GM12878 (cell line): ENCODE measurements around the gene NDC80. TPM values are rescaled to one million over a fixed set of nuclear protein-coding genes. Genes with fewer than 3 reads are reported as not detected.
"Not testable (repeated sequence)": the region's sequence is repeated elsewhere in the genome, so short reads cannot be mapped to it uniquely, and the experiment has no call there.

ENCODE experiments used
- ATAC-seq: fragments of 200-7000 bp; cut with Tn5 transposase; 3 replicates; pipeline ENCODE4 v1.9.1; 2020; ENCODE audit warnings: mild to moderate bottlenecking, moderate library complexity
- BruUV-seq: library from RNA; stranded (reverse); fragments of 400-500 nt; replicated peaks from 2 replicates; lab custom pipeline; 2021; lab: Mats Ljungman, UMichigan
- CTCF ChIA-PET: fragments of 300-600 bp; sonication (Branson Sonifier 250); formaldehyde crosslinking; extraction: SDS; loops from one replicate; lab custom pipeline; 2021; ENCODE audit warnings: inconsistent platforms; lab: Yijun Ruan, JAX
- POLR2A ChIA-PET: fragments of 350-600 bp; formaldehyde crosslinking; extraction: SDS; loops from one replicate; lab custom pipeline; 2021; ENCODE audit warnings: inconsistent platforms; lab: Charles Lee
- RAD21 ChIA-PET: fragments of 300-600 bp; sonication (Branson Sonifier 250); formaldehyde crosslinking; loops from one replicate; lab custom pipeline; 2023; ENCODE audit warnings: antibody characterized with exemption; ENCODE audit not compliant: unreplicated experiment; lab: Charles Lee
- SMC1A ChIA-PET: fragments of 300-600 bp; sonication (Branson Sonifier 250); formaldehyde crosslinking; loops from one replicate; lab custom pipeline; 2023; ENCODE audit not compliant: unreplicated experiment, uncharacterized antibody; lab: Charles Lee
- DNase-seq: peaks from one replicate; pipeline ENCODE4 v3.0.0-alpha.2; 2011; ENCODE audit warnings: low read depth, low spot score
- FAIRE-seq: peaks from 3 replicates; lab custom pipeline; 2011; peaks lifted over from hg19 to GRCh38; lab: Jason Lieb, UNC
- H2AFZ ChIP-seq: 2 replicates; pipeline ENCODE4 v1.6.0; 2011; ENCODE audit warnings: low read depth, low read length, control low read depth; ENCODE audit not compliant: control insufficient read depth
- H3K27ac ChIP-seq: 2 replicates; pipeline ENCODE4 v1.5.1; 2011; ENCODE audit warnings: control low read depth; ENCODE audit not compliant: control insufficient read depth, insufficient read depth
- H3K27me3 ChIP-seq, 2 experiments: replicated peaks in 1 of 2; 2 replicates each; pipeline versions ENCODE4 v1.6.0 to v1.6.1; 2011; ENCODE audit warnings: low read length in 1 of 2; ENCODE audit not compliant: control insufficient read depth in 2 of 2, insufficient read depth in 2 of 2
- H3K36me3 ChIP-seq, 2 experiments: 2 replicates each; pipeline ENCODE4 v1.5.1; 2011; ENCODE audit warnings: low read length in 1 of 2; ENCODE audit not compliant: control insufficient read depth in 2 of 2, insufficient read depth in 2 of 2
- H3K4me1 ChIP-seq: 2 replicates; pipeline ENCODE4 v1.6.1; 2011; ENCODE audit warnings: mild to moderate bottlenecking, low read length, moderate library complexity, mixed read lengths; ENCODE audit not compliant: control insufficient read depth, insufficient read depth
- H3K4me2 ChIP-seq: 2 replicates; pipeline ENCODE4 v1.6.0; 2011; ENCODE audit warnings: control low read depth; ENCODE audit not compliant: control insufficient read depth, insufficient read depth
- H3K4me3 ChIP-seq: fragments of 200-600 bp; sonication (generic); 2 replicates; pipeline ENCODE4 v1.5.1; 2016
- H3K79me2 ChIP-seq: 2 replicates; pipeline ENCODE4 v1.6.0; 2011; ENCODE audit warnings: low read length; ENCODE audit not compliant: control insufficient read depth, insufficient read depth
- H3K9ac ChIP-seq: 2 replicates; pipeline ENCODE4 v1.8.0; 2011; ENCODE audit warnings: low read length, control low read depth, mixed read lengths; ENCODE audit not compliant: control insufficient read depth, insufficient read depth
- H3K9me3 ChIP-seq: replicated peaks from 3 replicates; pipeline ENCODE4 v1.5.1; 2011; ENCODE audit warnings: mild to moderate bottlenecking, low read length; ENCODE audit not compliant: control insufficient read depth, insufficient read depth
- H4K20me1 ChIP-seq: 2 replicates; pipeline ENCODE4 v1.6.0; 2011; ENCODE audit not compliant: control insufficient read depth, insufficient read depth
- ATF7 ChIP-seq: fragments of 450-650 bp; IDR thresholded peaks from 2 replicates; pipeline ENCODE4 v1.6.1; 2016; ENCODE audit warnings: low read depth, mild to moderate bottlenecking
- GABPA ChIP-seq: IDR thresholded peaks from 2 replicates; pipeline ENCODE4 v1.6.1; 2014; ENCODE audit warnings: antibody characterized with exemption, low read depth, mild to moderate bottlenecking, inconsistent platforms
- RELB ChIP-seq: fragments of 450-650 bp; IDR thresholded peaks from 2 replicates; pipeline ENCODE4 v1.6.1; 2017; ENCODE audit warnings: low read depth, mild to moderate bottlenecking, moderate library complexity
- WGBS: methylation state at CpG from one replicate; pipeline ENCODE4 v1.1.6; 2016; ENCODE audit warnings: low lambda C conversion rate; ENCODE audit not compliant: insufficient replicate concordance, insufficient coverage; ENCODE audit errors: missing lambda C conversion rate; 5-methylcytosine and 5-hydroxymethylcytosine counted together
- in situ Hi-C: fragments of 300-500 bp; cut with MboI; formaldehyde crosslinking; loops from 9 replicates; pipeline ENCODE4 v1.14.3; 2018; ENCODE audit warnings: mixed read lengths
- intact Hi-C: fragments of 100-400 bp; cut with micrococcal nuclease; formaldehyde crosslinking; loops from one replicate; pipeline ENCODE4 v1.14.2; 2022; ENCODE audit not compliant: unreplicated experiment
- polyA plus RNA-seq, 11 experiments: library from polyadenylated mRNA; depleted of rRNA in 4 of 11; unstranded in 6 of 11; stranded (reverse) in 5 of 11; fragments of >200 nt; fragmentation: Nextera tagmentation in 4 of 11; fragmentation: Illumina TruSeq in 1 of 11; extraction: Ambion mirVana in 4 of 11; extraction: Trizol in 1 of 11; gene quantifications; 1 replicate in 1 of 11; 2 replicates in 10 of 11; pipeline versions ENCODE4 v1.2.1 to v1.2.3, GENCODE V29; 2011 to 2016; ENCODE audit warnings: inconsistent platforms in 2 of 11, missing spikeins in 2 of 11, low read depth in 1 of 11
- total RNA-seq, 4 experiments: library from RNA; depleted of rRNA in 3 of 4; stranded (reverse); fragments of >200 nt in 3 of 4; fragmentation: Illumina TruSeq in 1 of 4; extraction: Trizol in 1 of 4; gene quantifications; 2 replicates each; pipeline versions ENCODE4 v1.2.1 to v1.2.3, GENCODE V29; 2013 to 2021

NDC80 gene
- total and polyA plus RNA-seq, 10 of the 15 experiments (the other 5 are each of a cell fraction or from before 2014, with no cell fraction given) = 36.5 to 80.8 (median 54.7) TPM

DNA sequence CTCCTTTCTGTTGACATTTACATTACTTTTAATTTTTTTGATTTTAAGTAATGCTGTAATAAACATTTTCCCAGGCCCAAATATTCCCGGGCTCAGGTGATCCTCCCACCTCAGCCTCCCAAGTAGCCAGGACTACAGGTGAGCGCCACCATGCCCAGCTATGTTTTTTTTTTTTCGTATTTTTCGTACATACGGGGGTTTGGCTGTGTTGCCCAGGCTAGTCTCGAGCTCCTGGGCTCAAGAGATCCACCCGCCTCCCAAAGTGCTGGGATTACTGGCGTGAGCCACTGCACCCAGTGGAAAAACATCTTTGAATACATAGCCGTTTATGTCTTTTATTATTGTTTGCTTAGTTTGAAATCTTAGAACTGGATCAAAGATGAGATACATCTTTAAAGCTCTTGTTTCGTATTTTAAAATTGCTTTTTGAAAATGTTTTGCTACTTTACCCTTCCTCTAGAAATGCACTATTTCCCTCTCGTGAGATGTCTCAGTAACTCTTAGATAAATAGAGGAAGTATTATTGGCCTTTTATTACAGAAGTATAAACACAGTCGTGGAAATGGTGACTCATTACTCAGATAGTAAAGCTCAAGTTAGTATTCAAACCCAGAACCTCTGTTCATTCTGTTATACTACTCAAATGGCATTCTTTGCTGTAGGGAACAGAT is 86.6 kb downstream of the NDC80 start:
- H3K27ac ChIP-seq = peak overlapping the region; percentile 89
- no TSS peak for BruUV-seq
- H4K20me1 ChIP-seq = no peaks in the 10 kb centered on the region; the same call in 1 of the 2 replicates

GRCh38 chr18:2660849-2661248 is 89.5 kb downstream of the NDC80 start:
- ATAC-seq, H3K4me2 ChIP-seq, H2AFZ ChIP-seq, H3K36me3 ChIP-seq, RAD21 ChIA-PET, SMC1A ChIA-PET, BruUV-seq, H3K9ac ChIP-seq, POLR2A ChIA-PET, H3K27me3 ChIP-seq, H3K9me3 ChIP-seq, H4K20me1 ChIP-seq, intact Hi-C loops, H3K4me1 ChIP-seq, DNase-seq, CTCF ChIA-PET, in situ Hi-C loops, H3K27ac ChIP-seq, FAIRE-seq: not testable (repeated sequence)
- Histone ChIP-seq H3K4me3 (0 out of 2 replicates have a peak overlapping the region, but pooled peaks have one; percentile 22), H3K79me2 (peaks cover 94% of the 10 kb centered on the region)
- WGBS = 91% methylated on average over 3 of the region's 3 CpGs

More for the DNA sequence above, 86.6 kb downstream of the NDC80 start:
- in situ Hi-C loops = no loop called here
- 0 out of 2 replicates have a peak, but pooled peaks have one; percentile 12 for TF ChIP-seq RELB
- no peak for TF ChIP-seq GABPA
- TF ChIP-seq ATF7 = 0 out of 2 replicates have a peak, but pooled peaks have one; percentile 30
- intact Hi-C loops = loop anchor here (10.0 kb wide), 1 partner anchor 317 kb away; no protein-coding TSS in a partner anchor
- CTCF ChIA-PET = interaction anchor here (0.5 to 2.0 kb wide), 5 partner anchors 16 to 336 kb away, joined by 3 to 9 read pairs (median 3); no protein-coding TSS in a partner anchor
- Histone ChIP-seq H3K9ac (peak overlapping the region; percentile 95), H3K27me3 (no peaks in the 10 kb centered on the region), H3K79me2 (peaks cover 71% of the 10 kb centered on the region), H3K4me1 (peaks cover 3% of the 10 kb centered on the region), H3K36me3 (no peaks in the 10 kb centered on the region), H2AFZ (no peak overlapping the region), H3K4me2 (peak overlapping the region; percentile 77), H3K9me3 (peaks cover 3% of the 10 kb centered on the region; the same call in 2 of the 3 replicates), H3K4me3 (peak overlapping the region; percentile 87)
- peak; percentile 4; the same call in 1 of the 3 replicates for ATAC-seq
- SMC1A ChIA-PET = interaction anchor here (1.2 to 4.0 kb wide), 11 partner anchors 11 to 86 kb away, joined by 3 to 28 read pairs (median 6); partner anchors contain the start of gene NDC80
- no peak for DNase-seq
- WGBS = 12% methylated on average over 12 of the region's 12 CpGs
- RAD21 ChIA-PET = interaction anchor here (1.5 to 5.5 kb wide), 6 partner anchors 16 to 83 kb away, joined by 3 to 33 read pairs (median 30); no protein-coding TSS in a partner anchor
- POLR2A ChIA-PET = interaction anchor here (0.6 to 5.9 kb wide), 5 partner anchors 16 to 593 kb away, joined by 3 to 44 read pairs (median 7); partner anchors contain the start of gene NDC80
- no peak for FAIRE-seq

DNA sequence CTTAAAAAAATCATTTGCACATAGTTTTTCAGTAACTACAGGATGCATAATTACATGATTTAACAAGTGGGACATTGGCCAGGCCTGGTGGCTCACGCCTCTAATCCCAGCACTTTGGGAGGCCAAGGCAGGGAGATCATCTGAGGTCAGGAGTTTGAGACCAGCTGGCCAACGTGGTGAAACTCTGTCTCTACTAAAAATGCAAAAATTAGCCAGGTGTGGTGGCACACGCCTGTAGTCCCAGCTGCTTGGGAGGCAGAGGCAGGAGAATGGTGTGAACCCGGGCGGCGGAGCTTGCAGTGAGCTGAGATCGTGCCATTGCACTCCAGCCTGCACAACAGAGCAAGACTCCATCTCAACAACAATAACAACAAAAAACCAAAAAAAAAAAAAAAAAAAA is 90.9 kb downstream of the NDC80 start:
- BruUV-seq, H3K9ac ChIP-seq, intact Hi-C loops, H3K27me3 ChIP-seq, H3K4me3 ChIP-seq, H4K20me1 ChIP-seq, RAD21 ChIA-PET, H3K4me1 ChIP-seq, ATAC-seq, POLR2A ChIA-PET, H3K27ac ChIP-seq, FAIRE-seq, DNase-seq, H3K9me3 ChIP-seq, H2AFZ ChIP-seq, in situ Hi-C loops: not testable (repeated sequence)
- Histone ChIP-seq H3K4me2 (0 out of 2 replicates have a peak overlapping the region, but pooled peaks have one; percentile 30), H3K79me2 (peaks cover 92% of the 10 kb centered on the region), H3K36me3 (peaks cover 0 to 11% of the 10 kb centered on the region in 2 experiments; a peak in 2 of 4 replicates)
- CTCF ChIA-PET = interaction anchor here (1.3 kb wide), 1 partner anchor 12 kb away, joined by 4 read pairs; no protein-coding TSS in a partner anchor
- SMC1A ChIA-PET = interaction anchor here (1.0 kb wide), 1 partner anchor 20 kb away, joined by 3 read pairs; no protein-coding TSS in a partner anchor
- 67% methylated on average over 7 of the region's 7 CpGs for WGBS
